ENCODE measurements around the gene USP49.
"Not testable (repeated sequence)": the region's sequence is repeated elsewhere in the genome, so short reads cannot be mapped to it uniquely, and the experiment has no call there.

USP49 gene

DNA sequence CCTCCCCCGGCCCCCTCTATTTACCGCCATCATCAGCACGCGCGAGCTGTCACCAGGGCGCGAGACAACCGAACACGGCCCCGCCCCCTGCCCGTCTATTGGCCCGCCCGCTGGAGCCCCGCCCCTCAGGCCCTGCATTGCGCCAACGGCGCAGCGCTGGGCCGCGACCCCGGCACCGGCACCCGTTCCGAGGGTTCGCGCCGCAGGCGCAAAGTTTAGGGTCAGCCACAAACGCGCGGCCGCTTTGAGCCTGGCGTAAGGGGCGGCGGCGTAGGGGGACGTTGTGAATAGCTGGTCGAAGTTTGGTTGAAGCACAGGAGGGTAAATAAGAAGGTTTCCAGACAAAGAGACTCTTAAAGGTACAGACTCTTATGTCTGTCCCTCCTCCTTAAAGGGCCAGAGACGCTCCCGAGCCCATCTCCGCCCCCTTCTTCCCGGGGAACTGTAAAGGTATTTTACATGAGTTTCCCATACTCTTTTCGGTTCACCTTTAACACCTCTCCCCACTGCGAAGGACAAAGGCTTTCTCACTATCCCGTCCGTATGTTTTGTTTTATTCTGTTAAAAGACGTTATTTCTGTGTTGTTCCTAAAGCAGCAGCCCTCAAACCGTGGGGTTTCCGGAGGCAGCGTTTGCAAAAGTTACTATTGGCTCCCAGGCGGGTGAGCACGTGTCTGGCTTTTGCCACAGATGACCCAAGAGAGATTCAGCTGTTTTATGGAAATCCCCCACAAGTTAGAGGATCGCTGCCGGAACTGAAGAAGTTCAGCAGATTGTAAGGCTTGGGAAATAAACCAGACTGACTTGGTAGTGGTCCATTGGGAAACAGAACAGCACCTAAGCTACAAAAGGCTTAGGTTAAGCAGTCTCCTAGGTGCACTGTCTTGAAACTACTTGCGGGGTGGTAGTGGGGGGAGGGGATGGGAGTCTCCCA, at the start of gene USP49:
TSS of gene USP49 (minus strand) at position 76 of the 934 bp plus-strand sequence. CDS start 88,392 bp downstream, outside the sequence.
- peak; percentile 91 for DNase-seq

- DNase-seq = no peak
Observed at GRCh38 chr6:41943456-41943855, 48.3 kb upstream of the USP49 start.

- DNase-seq = not testable (repeated sequence)
Observed at GRCh38 chr6:41942882-41943281, 47.7 kb upstream of the USP49 start.

- no peak for DNase-seq
Observed at GRCh38 chr6:41942067-41942851, 47.1 kb upstream of the USP49 start.

- DNase-seq = peak; percentile 69
Observed at GRCh38 chr6:41941280-41942066, 46.3 kb upstream of the USP49 start, which contains the start of gene CCND3. CCND3 (minus strand) TSS chr6:41941808; CDS start chr6:41941649, 159 bp downstream.

- DNase-seq = no peak
Observed at GRCh38 chr6:41940759-41941279, 45.6 kb upstream of the USP49 start.

GRCh38 chr6:41939848-41940758, 44.9 kb upstream of the USP49 start:
- DNase-seq = no peak

DNA sequence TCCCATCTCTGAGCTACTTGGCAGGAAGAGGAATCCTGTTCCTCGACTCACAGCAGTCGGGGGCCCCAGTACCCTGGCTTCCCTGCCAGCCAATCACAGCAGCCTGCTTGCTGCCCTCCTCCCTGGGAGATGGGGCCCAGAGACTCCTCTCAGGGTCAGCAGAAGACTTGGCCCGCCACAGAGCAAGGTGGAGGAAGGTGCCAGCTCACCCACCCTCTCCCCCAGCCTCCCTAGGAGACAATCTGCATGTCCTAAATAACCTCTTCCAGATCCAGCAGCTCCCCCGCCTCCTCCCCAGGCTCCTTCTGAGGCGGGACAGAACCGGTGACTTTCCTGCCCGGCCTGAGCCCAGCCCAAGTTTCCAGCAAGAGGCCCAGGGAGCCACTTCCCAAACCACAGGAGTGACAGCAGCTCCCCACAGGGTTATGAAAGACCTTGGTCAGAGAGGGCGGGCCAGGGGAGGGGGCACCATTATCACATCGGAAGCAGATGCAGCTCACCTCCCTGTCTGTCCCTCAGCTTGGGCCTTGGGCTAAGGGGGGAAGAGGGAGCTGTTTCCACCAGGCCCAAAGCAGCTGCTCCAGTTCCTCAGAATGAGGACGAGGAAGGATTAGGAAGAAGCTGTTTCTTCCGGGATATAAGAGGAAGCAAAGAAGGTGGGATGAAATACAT, 44.1 kb upstream of the USP49 start:
- DNase-seq = no peak

GRCh38 chr6:41938590-41939175, 43.5 kb upstream of the USP49 start:
- no peak for DNase-seq

DNA sequence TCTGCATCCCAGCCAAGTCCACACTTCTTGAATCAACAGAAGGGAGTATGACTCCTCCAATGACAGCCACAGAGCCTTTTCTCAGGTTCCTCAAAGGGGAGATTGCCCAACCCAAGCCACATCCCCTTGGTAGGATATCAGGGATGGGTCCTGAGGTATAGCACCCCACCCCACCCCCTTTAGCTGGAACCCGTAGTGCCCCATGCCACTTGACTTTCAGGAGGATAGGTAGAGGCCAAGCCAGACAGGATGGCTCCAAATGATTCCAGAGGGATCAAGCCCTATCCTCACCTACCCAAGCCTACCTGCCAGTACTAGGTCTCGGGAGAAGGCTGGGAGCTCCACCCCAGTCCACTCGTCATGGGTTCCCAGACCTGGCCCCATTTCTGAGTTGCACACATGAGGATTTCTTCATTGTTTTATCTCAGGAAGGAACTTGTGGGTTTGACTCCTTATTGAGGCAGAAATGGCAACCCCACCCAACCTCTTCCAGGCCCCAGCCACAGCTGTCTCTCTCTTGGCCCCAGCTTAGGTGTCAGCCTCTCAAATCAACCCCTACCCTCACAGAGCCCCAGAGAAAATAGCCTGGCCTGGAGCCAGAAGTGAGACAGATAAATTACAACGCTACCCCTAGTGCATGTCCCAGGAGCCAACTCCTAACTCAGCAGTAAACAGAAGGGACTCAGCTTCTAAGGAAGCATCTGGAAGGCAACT, 42.8 kb upstream of the USP49 start:
- no peak for DNase-seq

- no peak for DNase-seq
Observed at GRCh38 chr6:41937472-41937860, 42.3 kb upstream of the USP49 start.

GRCh38 chr6:41936073-41936837, 41.1 kb upstream of the USP49 start:
- peak; percentile 92 for DNase-seq

DNA sequence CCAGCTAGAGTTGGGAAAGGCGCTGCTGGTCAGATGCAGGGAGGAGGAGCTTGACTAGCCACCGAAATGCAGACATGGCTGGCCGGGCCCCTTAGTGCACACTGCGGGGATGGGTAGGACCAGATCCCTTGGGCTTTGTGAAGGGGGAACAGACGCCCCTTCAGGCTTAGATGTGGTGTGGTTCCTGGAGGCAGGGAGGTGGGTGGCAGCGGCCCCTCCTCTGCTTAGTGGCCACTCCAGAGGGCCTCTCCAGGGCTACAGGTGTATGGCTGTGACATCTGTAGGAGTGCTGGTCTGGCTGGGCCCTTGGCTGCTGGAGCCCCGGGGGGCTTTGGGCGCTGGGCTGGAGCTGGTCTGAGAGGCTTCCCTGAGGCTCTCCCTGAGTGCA, 40.5 kb upstream of the USP49 start:
- no peak for DNase-seq

GRCh38 chr6:41935193-41935574, 40.0 kb upstream of the USP49 start:
- no peak for DNase-seq

GRCh38 chr6:41934278-41935192, 39.4 kb upstream of the USP49 start:
- no peak for DNase-seq

- DNase-seq = no peak
Observed at GRCh38 chr6:41932378-41932777, 37.2 kb upstream of the USP49 start.

- DNase-seq = no peak
Observed at GRCh38 chr6:41931792-41932191, 36.6 kb upstream of the USP49 start.

GRCh38 chr6:41929924-41930323, 34.7 kb upstream of the USP49 start:
- no peak for DNase-seq
